Loucy (cell line): ENCODE data around the gene AP1M1.

Source experiments
- H2AFZ ChIP-seq: fragments of 200-600 bp; sonication (generic); 2 replicates; pipeline ENCODE4 v1.6.0; 2016; ENCODE audit warnings: antibody characterized with exemption, mild to moderate bottlenecking, low read length, moderate library complexity
- H3F3A ChIP-seq: fragments of 200-600 bp; 2 replicates; pipeline ENCODE4 v1.6.0; 2016; ENCODE audit warnings: antibody characterized with exemption, low read depth, mild to moderate bottlenecking
- H3K27me3 ChIP-seq: fragments of 200-600 bp; sonication (generic); 2 replicates; pipeline ENCODE4 v1.6.1; 2014; ENCODE audit warnings: low read length, mild to moderate bottlenecking; ENCODE audit not compliant: insufficient read depth, poor library complexity, severe bottlenecking
- H3K36me3 ChIP-seq: fragments of 200-600 bp; sonication (generic); 2 replicates; pipeline ENCODE4 v1.6.1; 2016; ENCODE audit warnings: low read length; ENCODE audit not compliant: insufficient read depth
- H3K4me1 ChIP-seq: fragments of 200-600 bp; sonication (generic); 2 replicates; pipeline ENCODE4 v1.5.1; 2014; ENCODE audit warnings: low read length, mild to moderate bottlenecking; ENCODE audit not compliant: insufficient read depth, poor library complexity, severe bottlenecking
- H3K4me2 ChIP-seq: fragments of 200-600 bp; sonication (generic); 2 replicates; pipeline ENCODE4 v1.6.0; 2014; ENCODE audit warnings: antibody characterized with exemption, low read length, low read depth, mild to moderate bottlenecking; ENCODE audit not compliant: poor library complexity, severe bottlenecking
- H3K4me3 ChIP-seq: fragments of 200-600 bp; sonication (generic); 2 replicates; pipeline ENCODE4 v1.5.1; 2014; ENCODE audit warnings: low read length, mild to moderate bottlenecking, mixed read lengths; ENCODE audit not compliant: poor library complexity, severe bottlenecking
- H3K79me2 ChIP-seq: fragments of 200-600 bp; sonication (generic); 2 replicates; pipeline ENCODE4 v1.6.1; 2014; ENCODE audit warnings: low read length; ENCODE audit not compliant: insufficient read depth
- H3K9ac ChIP-seq: fragments of 200-600 bp; sonication (generic); 2 replicates; pipeline ENCODE4 v1.6.0; 2014; ENCODE audit warnings: mild to moderate bottlenecking, low read depth, low read length, moderate library complexity; ENCODE audit not compliant: poor library complexity, severe bottlenecking
- H3K9me2 ChIP-seq: fragments of 200-600 bp; sonication (generic); replicated peaks from 2 replicates; pipeline ENCODE4 v1.6.1; 2016; ENCODE audit warnings: low read depth, low read length, mixed read lengths
- H3K9me3 ChIP-seq: fragments of 200-600 bp; sonication (generic); 2 replicates; pipeline ENCODE4 v1.6.1; 2014; ENCODE audit warnings: mild to moderate bottlenecking, antibody characterized with exemption, low read length, low read depth; ENCODE audit not compliant: insufficient read depth
- H4K20me1 ChIP-seq: fragments of 200-600 bp; sonication (generic); 2 replicates; pipeline ENCODE4 v1.6.0; 2014; ENCODE audit warnings: antibody characterized with exemption, low read length, mild to moderate bottlenecking; ENCODE audit not compliant: insufficient read depth, poor library complexity, severe bottlenecking
- CTCF ChIP-seq: fragments of 200-600 bp; sonication (generic); conservative IDR thresholded peaks from 2 replicates; pipeline ENCODE4 v1.5.1; 2014; ENCODE audit warnings: mild to moderate bottlenecking, antibody characterized with exemption, low read length
- EZH2phosphoT487 ChIP-seq: fragments of 200-600 bp; IDR thresholded peaks from 2 replicates; pipeline ENCODE4 v1.6.1; 2018; ENCODE audit warnings: antibody characterized with exemption, mild to moderate bottlenecking, moderate library complexity, borderline replicate concordance

AP1M1 gene

GRCh38 chr19:16262618-16263017 lies 64.9 kb downstream of the AP1M1 start:
- H3F3A ChIP-seq, result no peaks in the 10 kb centered on the region
- TF ChIP-seq CTCF (no peak), EZH2phosphoT487 (no peak)
- no peaks in the 10 kb centered on the region for H3K36me3 ChIP-seq
- H3K4me3 ChIP-seq, result no peak overlapping the region
- no peak overlapping the region for H2AFZ ChIP-seq
- no peaks in the 10 kb centered on the region for H3K27me3 ChIP-seq
- no peak overlapping the region for H3K9ac ChIP-seq
- no peaks in the 10 kb centered on the region for H3K79me2 ChIP-seq
- H3K9me3 ChIP-seq, result no peaks in the 10 kb centered on the region
- no peaks in the 10 kb centered on the region for H3K9me2 ChIP-seq
- no peaks in the 10 kb centered on the region for H4K20me1 ChIP-seq
- H3K4me1 ChIP-seq, result peaks cover 18% of the 10 kb centered on the region
- no peak overlapping the region for H3K4me2 ChIP-seq

- no peak overlapping the region for H3K4me2 ChIP-seq
- TF ChIP-seq CTCF (no peak), EZH2phosphoT487 (no peak)
- no peaks in the 10 kb centered on the region for H3F3A ChIP-seq
- H3K36me3 ChIP-seq, result no peaks in the 10 kb centered on the region
- H3K79me2 ChIP-seq, result no peaks in the 10 kb centered on the region
- no peaks in the 10 kb centered on the region for H3K9me2 ChIP-seq
- no peak overlapping the region for H3K9ac ChIP-seq
- H3K27me3 ChIP-seq, result no peaks in the 10 kb centered on the region
- H4K20me1 ChIP-seq, result no peaks in the 10 kb centered on the region
- H2AFZ ChIP-seq, result no peak overlapping the region
- H3K4me1 ChIP-seq, result peaks cover 14% of the 10 kb centered on the region
- H3K9me3 ChIP-seq, result no peaks in the 10 kb centered on the region
- no peak overlapping the region for H3K4me3 ChIP-seq
Measured at GRCh38 chr19:16263141-16263761, 65.5 kb downstream of the AP1M1 start.

DNA sequence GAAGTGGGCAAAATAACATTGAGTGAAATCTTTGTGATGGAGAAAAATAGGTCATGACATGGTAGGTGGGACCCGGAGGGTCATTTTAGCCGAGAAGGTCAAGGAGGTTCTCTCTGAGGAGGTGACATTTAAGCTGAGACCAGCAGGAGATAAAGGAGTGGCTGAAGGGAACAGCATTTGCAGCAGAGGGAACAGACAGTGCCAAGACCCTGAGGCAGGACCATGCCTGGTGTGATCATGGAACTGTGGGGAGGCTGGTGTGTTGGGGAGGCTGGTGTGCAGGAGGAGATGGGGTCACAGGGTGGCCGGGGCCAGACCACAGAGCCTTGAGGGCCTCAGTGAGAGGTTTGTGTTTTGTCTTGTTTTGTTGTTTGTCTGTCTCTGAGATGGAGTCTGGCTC lies 67.5 kb downstream of the AP1M1 start:
- TF ChIP-seq EZH2phosphoT487, result no peak
- H3K79me2 ChIP-seq, result no peaks in the 10 kb centered on the region
- H3K36me3 ChIP-seq, result no peaks in the 10 kb centered on the region
- H3K9ac ChIP-seq, result no peak overlapping the region
- no peaks in the 10 kb centered on the region for H4K20me1 ChIP-seq
- H3K4me3 ChIP-seq, result no peak overlapping the region
- no peak overlapping the region for H2AFZ ChIP-seq
- no peak overlapping the region for H3K4me2 ChIP-seq
- H3K4me1 ChIP-seq, result no peaks in the 10 kb centered on the region
- H3K9me3 ChIP-seq, result no peaks in the 10 kb centered on the region
- H3F3A ChIP-seq, result no peaks in the 10 kb centered on the region
- H3K9me2 ChIP-seq, result no peaks in the 10 kb centered on the region
- H3K27me3 ChIP-seq, result no peaks in the 10 kb centered on the region
